DOHH2 (cell line): ENCODE results near the gene SKIL.

ENCODE experiments used
- H3F3A ChIP-seq: fragments of 200-600 bp; sonication (generic), shearing (Covaris generic); 2 replicates; pipeline ENCODE4 v1.6.0; 2016; ENCODE audit warnings: antibody characterized with exemption, mild to moderate bottlenecking; ENCODE audit not compliant: control insufficient read depth, insufficient read depth
- H3K27ac ChIP-seq: fragments of 200-600 bp; sonication (generic); 2 replicates; pipeline ENCODE4 v1.5.1; 2014; ENCODE audit warnings: low read depth, mild to moderate bottlenecking, low read length, moderate library complexity
- H3K27me3 ChIP-seq: fragments of 200-600 bp; sonication (generic); 2 replicates; pipeline ENCODE4 v1.6.1; 2014; ENCODE audit warnings: mild to moderate bottlenecking, low read length, mixed read lengths; ENCODE audit not compliant: control insufficient read depth
- H3K36me3 ChIP-seq: fragments of 200-600 bp; sonication (generic); 2 replicates; pipeline ENCODE4 v1.6.1; 2014; ENCODE audit warnings: mild to moderate bottlenecking, low read length, moderate library complexity, mixed read lengths; ENCODE audit not compliant: control insufficient read depth
- H3K4me1 ChIP-seq: fragments of 200-600 bp; sonication (generic); 2 replicates; pipeline ENCODE4 v1.6.1; 2014; ENCODE audit warnings: mild to moderate bottlenecking, low read length, mixed read lengths; ENCODE audit not compliant: control insufficient read depth
- H3K4me2 ChIP-seq: fragments of 200-600 bp; sonication (generic); 2 replicates; pipeline ENCODE4 v1.6.0; 2014; ENCODE audit warnings: mild to moderate bottlenecking, low read length, moderate library complexity
- H3K4me3 ChIP-seq: fragments of 200-600 bp; sonication (generic); 2 replicates; pipeline ENCODE4 v1.5.1; 2014; ENCODE audit warnings: mild to moderate bottlenecking, low read length, mixed read lengths
- H3K79me2 ChIP-seq: fragments of 200-600 bp; sonication (generic); 2 replicates; pipeline ENCODE4 v1.6.1; 2014; ENCODE audit warnings: mild to moderate bottlenecking, low read length, mixed read lengths; ENCODE audit not compliant: control insufficient read depth
- H3K9me2 ChIP-seq: fragments of 200-600 bp; sonication (generic); replicated peaks from 2 replicates; pipeline ENCODE4 v1.6.1; 2014; ENCODE audit warnings: mild to moderate bottlenecking, low read length, mixed read lengths; ENCODE audit not compliant: control insufficient read depth
- H3K9me3 ChIP-seq: fragments of 200-600 bp; sonication (generic); 2 replicates; pipeline ENCODE4 v1.6.1; 2014; ENCODE audit warnings: antibody characterized with exemption, low read length, mixed read lengths; ENCODE audit not compliant: control insufficient read depth, insufficient read depth
- H4K20me1 ChIP-seq: fragments of 200-600 bp; sonication (generic); 2 replicates; pipeline ENCODE4 v1.6.0; 2014; ENCODE audit warnings: low read depth, mild to moderate bottlenecking, antibody characterized with exemption, low read length, moderate library complexity; ENCODE audit not compliant: control insufficient read depth, insufficient read depth
- CTCF ChIP-seq: fragments of 200-600 bp; sonication (generic); IDR thresholded peaks from one replicate; pipeline ENCODE4 v1.5.1; 2014; ENCODE audit warnings: antibody characterized with exemption, mild to moderate bottlenecking, low read depth, low read length; ENCODE audit not compliant: poor library complexity, severe bottlenecking
- EZH2phosphoT487 ChIP-seq: fragments of 200-600 bp; sonication (generic); IDR thresholded peaks from 2 replicates; pipeline ENCODE4 v1.6.1; 2017; ENCODE audit warnings: borderline replicate concordance, mild to moderate bottlenecking, antibody characterized with exemption, low read length, moderate library complexity, mixed read lengths

Gene SKIL

GRCh38 chr3:170330366-170330765 is 27.1 kb upstream of the SKIL start:
- H3K4me1 ChIP-seq = peaks cover 5% of the 10 kb centered on the region
- peaks cover 3% of the 10 kb centered on the region; the same call in 1 of the 2 replicates for H3K9me3 ChIP-seq
- H3F3A ChIP-seq = no peaks in the 10 kb centered on the region
- no peaks in the 10 kb centered on the region for H3K36me3 ChIP-seq
- no peaks in the 10 kb centered on the region for H3K27me3 ChIP-seq
- TF ChIP-seq EZH2phosphoT487 (no peak), CTCF (no peak)
- no peak overlapping the region for H3K4me2 ChIP-seq
- no peaks in the 10 kb centered on the region for H3K79me2 ChIP-seq
- H3K27ac ChIP-seq = no peak overlapping the region
- no peaks in the 10 kb centered on the region for H4K20me1 ChIP-seq
- H3K4me3 ChIP-seq = no peak overlapping the region
- no peaks in the 10 kb centered on the region for H3K9me2 ChIP-seq

- no peak overlapping the region for H3K4me3 ChIP-seq
- no peaks in the 10 kb centered on the region for H4K20me1 ChIP-seq
- no peaks in the 10 kb centered on the region for H3K79me2 ChIP-seq
- H3K9me3 ChIP-seq = peaks cover 3% of the 10 kb centered on the region; the same call in 1 of the 2 replicates
- H3K4me2 ChIP-seq = no peak overlapping the region
- no peaks in the 10 kb centered on the region for H3K36me3 ChIP-seq
- no peaks in the 10 kb centered on the region for H3K27me3 ChIP-seq
- no peaks in the 10 kb centered on the region for H3K9me2 ChIP-seq
- TF ChIP-seq CTCF (no peak), EZH2phosphoT487 (no peak)
- H3K27ac ChIP-seq = no peak overlapping the region
- H3F3A ChIP-seq = no peaks in the 10 kb centered on the region
- H3K4me1 ChIP-seq = peaks cover 5% of the 10 kb centered on the region
Observed at GRCh38 chr3:170331143-170331542, 26.4 kb upstream of the SKIL start.

- Histone ChIP-seq H3K27me3 (no peaks in the 10 kb centered on the region), H3K4me3 (no peak overlapping the region), H3K79me2 (no peaks in the 10 kb centered on the region), H3K4me1 (no peaks in the 10 kb centered on the region), H3K36me3 (no peaks in the 10 kb centered on the region), H3F3A (no peaks in the 10 kb centered on the region), H4K20me1 (no peaks in the 10 kb centered on the region), H3K4me2 (no peak overlapping the region), H3K27ac (no peak overlapping the region), H3K9me3 (peaks cover 9% of the 10 kb centered on the region; the same call in 1 of the 2 replicates), H3K9me2 (no peaks in the 10 kb centered on the region)
- no peak for TF ChIP-seq CTCF
- TF ChIP-seq EZH2phosphoT487 = no peak
Observed at GRCh38 chr3:170337420-170337819, 20.1 kb upstream of the SKIL start.
